H9 (cell line): ENCODE measurements around the gene ASCC3. TPM values are rescaled to one million over a fixed set of nuclear protein-coding genes. Genes with fewer than 3 reads are reported as not detected.

Experiments used
- DNase-seq: peaks from one replicate; pipeline ENCODE4 v3.0.0-alpha.2; 2017
- H2AFZ ChIP-seq: one replicate; pipeline ENCODE4 v1.6.1; 2013; ENCODE audit warnings: mild to moderate bottlenecking, low read length, control low read depth, moderate library complexity
- H2AK5ac ChIP-seq: 2 replicates; pipeline ENCODE4 v1.6.1; 2013; ENCODE audit warnings: low read length, control low read depth, mixed read lengths; ENCODE audit not compliant: insufficient read length
- H2BK120ac ChIP-seq: one replicate; pipeline ENCODE4 v1.6.1; 2013; ENCODE audit warnings: low read depth, mild to moderate bottlenecking, low read length, control low read depth, inconsistent platforms; ENCODE audit not compliant: poor library complexity, severe bottlenecking
- H2BK12ac ChIP-seq: 2 replicates; pipeline ENCODE4 v1.6.1; 2013; ENCODE audit warnings: low read length, control low read depth, mixed read lengths, low read depth; ENCODE audit not compliant: insufficient read length
- H2BK15ac ChIP-seq: 2 replicates; pipeline ENCODE4 v1.6.1; 2013; ENCODE audit warnings: low read depth, low read length, control low read depth
- H2BK20ac ChIP-seq: one replicate; pipeline ENCODE4 v1.6.1; 2013; ENCODE audit warnings: low read depth, mild to moderate bottlenecking, low read length, control low read depth, inconsistent platforms; ENCODE audit not compliant: poor library complexity, severe bottlenecking
- H2BK5ac ChIP-seq: 2 replicates; pipeline ENCODE4 v1.6.1; 2013; ENCODE audit warnings: low read length, control low read depth, mixed read lengths; ENCODE audit not compliant: insufficient read length
- H3K14ac ChIP-seq: 2 replicates; pipeline ENCODE4 v1.6.1; 2013; ENCODE audit warnings: low read length, control low read depth; ENCODE audit not compliant: insufficient read depth
- H3K18ac ChIP-seq: 2 replicates; pipeline ENCODE4 v1.6.1; 2013; ENCODE audit warnings: low read depth, mild to moderate bottlenecking, mixed read lengths, low read length, control low read depth; ENCODE audit not compliant: insufficient read length
- H3K23ac ChIP-seq: 2 replicates; pipeline ENCODE4 v1.6.1; 2013; ENCODE audit warnings: low read length, control low read depth, mixed read lengths, low read depth; ENCODE audit not compliant: insufficient read length
- H3K23me2 ChIP-seq: 2 replicates; pipeline ENCODE4 v1.6.1; 2013; ENCODE audit warnings: low read depth, mild to moderate bottlenecking, mixed read lengths, low read length, control low read depth; ENCODE audit not compliant: insufficient read length, poor library complexity, severe bottlenecking
- H3K27ac ChIP-seq: 2 replicates; pipeline ENCODE4 v1.5.1; 2013; ENCODE audit warnings: low read length, control low read depth, mixed read lengths, low read depth; ENCODE audit not compliant: insufficient read length
- H3K27me3 ChIP-seq: 2 replicates; pipeline ENCODE4 v1.6.1; 2013; ENCODE audit warnings: low read length, control low read depth, inconsistent platforms; ENCODE audit not compliant: insufficient read depth
- H3K4ac ChIP-seq: 2 replicates; pipeline ENCODE4 v1.6.1; 2013; ENCODE audit warnings: low read depth, mild to moderate bottlenecking, control low read depth, inconsistent platforms, low read length, moderate library complexity
- H3K4me1 ChIP-seq: 2 replicates; pipeline ENCODE4 v1.6.1; 2013; ENCODE audit warnings: low read length, control low read depth, inconsistent platforms; ENCODE audit not compliant: insufficient read depth
- H3K4me2 ChIP-seq: 2 replicates; pipeline ENCODE4 v1.6.1; 2013; ENCODE audit warnings: low read length, control low read depth, mixed read lengths; ENCODE audit not compliant: insufficient read length, insufficient read depth
- H3K56ac ChIP-seq: 2 replicates; pipeline ENCODE4 v1.6.1; 2013; ENCODE audit warnings: low read depth, mild to moderate bottlenecking, mixed read lengths, low read length, control low read depth; ENCODE audit not compliant: insufficient read length
- H3K79me1 ChIP-seq: 2 replicates; pipeline ENCODE4 v1.6.1; 2013; ENCODE audit warnings: low read depth, mild to moderate bottlenecking, moderate library complexity, low read length, control low read depth, inconsistent platforms; ENCODE audit not compliant: insufficient read depth, poor library complexity, severe bottlenecking
- H3K79me2 ChIP-seq: 2 replicates; pipeline ENCODE4 v1.6.1; 2013; ENCODE audit warnings: low read length, control low read depth, inconsistent platforms; ENCODE audit not compliant: insufficient read depth
- H3K9ac ChIP-seq: 2 replicates; pipeline ENCODE4 v1.6.1; 2013; ENCODE audit warnings: low read length, control low read depth, mixed read lengths; ENCODE audit not compliant: insufficient read length; ENCODE audit errors: extremely low read depth
- H3K9me3 ChIP-seq: one replicate; pipeline ENCODE4 v1.6.1; 2013; ENCODE audit warnings: low read depth, low read length, inconsistent platforms; ENCODE audit not compliant: control insufficient read depth
- H3T11ph ChIP-seq: one replicate; pipeline ENCODE4 v1.6.1; 2013; ENCODE audit warnings: mild to moderate bottlenecking, low read length, control low read depth, inconsistent platforms
- H4K20me1 ChIP-seq: one replicate; pipeline ENCODE4 v1.6.1; 2013; ENCODE audit not compliant: control insufficient read depth, insufficient read length, insufficient read depth
- H4K5ac ChIP-seq: 2 replicates; pipeline ENCODE4 v1.6.1; 2013; ENCODE audit warnings: low read depth, mild to moderate bottlenecking, mixed read lengths, low read length, control low read depth; ENCODE audit not compliant: insufficient read length
- H4K8ac ChIP-seq: replicated peaks from 2 replicates; pipeline ENCODE4 v1.6.1; 2013; ENCODE audit warnings: low read length, control low read depth, mixed read lengths, low read depth; ENCODE audit not compliant: insufficient read length
- H4K91ac ChIP-seq: 2 replicates; pipeline ENCODE4 v1.6.1; 2013; ENCODE audit warnings: low read depth, mild to moderate bottlenecking, moderate library complexity, mixed read lengths, low read length, control low read depth; ENCODE audit not compliant: insufficient read length
- H3K27ac Mint-ChIP-seq, 3 experiments: 2 replicates in 2 of 3; 3 replicates in 1 of 3; pipeline ENCODE4 v1.8.0; 2020 to 2021; ENCODE audit warnings: mixed read lengths in 3 of 3, mild to moderate bottlenecking in 1 of 3, moderate library complexity in 1 of 3
- H3K27me3 Mint-ChIP-seq: 2 replicates; pipeline ENCODE4 v1.8.0; 2021; ENCODE audit warnings: low read depth, mild to moderate bottlenecking, moderate library complexity, mixed read lengths
- H3K36me3 Mint-ChIP-seq, 3 experiments: 2 replicates in 2 of 3; 3 replicates in 1 of 3; pipeline ENCODE4 v1.8.0; 2020 to 2021; ENCODE audit warnings: low read depth in 3 of 3, mixed read lengths in 3 of 3; ENCODE audit not compliant: insufficient read depth in 1 of 3
- H3K4me1 Mint-ChIP-seq, 2 experiments: 2 replicates each; pipeline ENCODE4 v1.8.0; 2020; ENCODE audit warnings: mixed read lengths in 2 of 2
- H3K4me3 Mint-ChIP-seq, 2 experiments: 2 replicates in 1 of 2; 3 replicates in 1 of 2; pipeline ENCODE4 v1.8.0; 2020 to 2021; ENCODE audit warnings: mild to moderate bottlenecking in 2 of 2, mixed read lengths in 2 of 2, moderate library complexity in 1 of 2
- H3K9me3 Mint-ChIP-seq, 2 experiments: 2 replicates in 1 of 2; 3 replicates in 1 of 2; pipeline ENCODE4 v1.8.0; 2020; ENCODE audit warnings: mild to moderate bottlenecking in 2 of 2, mixed read lengths in 2 of 2, moderate library complexity in 1 of 2
- WGBS: extraction: QIAGEN DNeasy Blood & Tissue Kit; methylation state at CpG from one replicate; pipeline ENCODE4 v1.1.7; 2013; ENCODE audit warnings: missing lambda C conversion rate, low lambda C conversion rate, mixed read lengths; ENCODE audit not compliant: insufficient read length; ENCODE audit errors: extremely low coverage; 5-methylcytosine and 5-hydroxymethylcytosine counted together
- total RNA-seq: library from RNA; stranded (reverse); gene quantifications from 2 replicates; pipeline ENCODE4 v1.2.1, GENCODE V29; 2021
- TF ChIP-seq, protein P1 (sequence below): fragments of 200-600 bp; sonication (generic); conservative IDR thresholded peaks from 3 replicates; pipeline ENCODE4 v1.8.0; 2021; ENCODE audit warnings: antibody characterized with exemption, mild to moderate bottlenecking

Gene ASCC3
- total RNA-seq, 1 experiment from 2014 or later, result 63.8 TPM

DNA sequence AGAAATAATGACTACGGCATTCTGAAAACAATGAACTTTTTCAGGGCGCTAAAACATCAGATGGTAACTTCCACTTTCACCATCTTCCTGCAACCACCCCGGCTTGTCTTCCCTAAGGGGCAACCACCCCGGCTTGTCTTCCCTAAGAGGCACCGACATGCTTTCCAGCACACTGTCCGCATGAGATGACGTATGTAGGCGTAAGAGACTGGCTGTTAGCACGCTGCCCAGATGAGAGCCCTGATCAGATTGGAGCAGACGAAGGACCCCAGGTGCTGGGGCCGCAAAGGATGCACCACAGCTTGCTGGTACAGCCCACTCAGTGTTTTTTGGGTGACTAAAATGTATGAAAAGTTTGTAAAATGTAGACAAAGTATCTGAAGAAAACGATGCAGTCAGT is 29.3 kb downstream of the ASCC3 start:
- H3K23ac ChIP-seq, result no peak overlapping the region
- no peaks in the 10 kb centered on the region for H3K23me2 ChIP-seq
- H3K18ac ChIP-seq, result no peak overlapping the region
- H3K27me3 Mint-ChIP-seq, result no peaks in the 10 kb centered on the region
- H3K79me2 ChIP-seq, result no peaks in the 10 kb centered on the region
- H3K9me3 ChIP-seq, result no peaks in the 10 kb centered on the region
- no peak overlapping the region for H3K4me3 Mint-ChIP-seq
- no peak overlapping the region for H3K4me2 ChIP-seq
- no peaks in the 10 kb centered on the region; the same call in 1 of the 2 replicates for H3K27me3 ChIP-seq
- no peak overlapping the region for H3K9ac ChIP-seq
- H2BK120ac ChIP-seq, result no peak overlapping the region
- H3K4ac ChIP-seq, result no peak overlapping the region
- no peak for DNase-seq
- peak overlapping the region in 1 of 3 experiments; percentile 22; a peak in 2 of 7 replicates for H3K27ac Mint-ChIP-seq
- H2BK15ac ChIP-seq, result no peak overlapping the region
- H3K79me1 ChIP-seq, result no peaks in the 10 kb centered on the region
- H3K4me1 Mint-ChIP-seq, result no peaks in the 10 kb centered on the region
- H4K91ac ChIP-seq, result no peak overlapping the region
- no peak overlapping the region for H4K8ac ChIP-seq
- H3K56ac ChIP-seq, result no peak overlapping the region
- H2BK12ac ChIP-seq, result no peak overlapping the region
- no peak overlapping the region for H2BK20ac ChIP-seq
- no peaks in the 10 kb centered on the region for H3K4me1 ChIP-seq
- no peak overlapping the region for H2AFZ ChIP-seq
- WGBS, result no CpG with 5 or more reads among the region's 12 CpGs
- no peaks in the 10 kb centered on the region for H3K9me3 Mint-ChIP-seq
- H2AK5ac ChIP-seq, result no peak overlapping the region
- H3K36me3 Mint-ChIP-seq, result peaks cover 1 to 19% (median 5%) of the 10 kb centered on the region in 3 experiments; a peak in 4 of 7 replicates
- no peak overlapping the region for H4K5ac ChIP-seq
- H3K27ac ChIP-seq, result no peak overlapping the region
- TF ChIP-seq, protein P1, sequence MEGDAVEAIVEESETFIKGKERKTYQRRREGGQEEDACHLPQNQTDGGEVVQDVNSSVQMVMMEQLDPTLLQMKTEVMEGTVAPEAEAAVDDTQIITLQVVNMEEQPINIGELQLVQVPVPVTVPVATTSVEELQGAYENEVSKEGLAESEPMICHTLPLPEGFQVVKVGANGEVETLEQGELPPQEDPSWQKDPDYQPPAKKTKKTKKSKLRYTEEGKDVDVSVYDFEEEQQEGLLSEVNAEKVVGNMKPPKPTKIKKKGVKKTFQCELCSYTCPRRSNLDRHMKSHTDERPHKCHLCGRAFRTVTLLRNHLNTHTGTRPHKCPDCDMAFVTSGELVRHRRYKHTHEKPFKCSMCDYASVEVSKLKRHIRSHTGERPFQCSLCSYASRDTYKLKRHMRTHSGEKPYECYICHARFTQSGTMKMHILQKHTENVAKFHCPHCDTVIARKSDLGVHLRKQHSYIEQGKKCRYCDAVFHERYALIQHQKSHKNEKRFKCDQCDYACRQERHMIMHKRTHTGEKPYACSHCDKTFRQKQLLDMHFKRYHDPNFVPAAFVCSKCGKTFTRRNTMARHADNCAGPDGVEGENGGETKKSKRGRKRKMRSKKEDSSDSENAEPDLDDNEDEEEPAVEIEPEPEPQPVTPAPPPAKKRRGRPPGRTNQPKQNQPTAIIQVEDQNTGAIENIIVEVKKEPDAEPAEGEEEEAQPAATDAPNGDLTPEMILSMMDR, result no peak
- H3K14ac ChIP-seq, result no peak overlapping the region
- no peak overlapping the region for H2BK5ac ChIP-seq
- H4K20me1 ChIP-seq, result no peaks in the 10 kb centered on the region
- H3T11ph ChIP-seq, result no peak overlapping the region
